Right atrium auricular region (tissue), 2 donors: ENCODE data around the gene RAD51B. TPM values are rescaled to one million over a fixed set of nuclear protein-coding genes. Genes with fewer than 3 reads are reported as not detected.

Experiments
- DNase-seq: peaks from one replicate; pipeline ENCODE4 v3.0.0-alpha.2; 2019; ENCODE audit warnings: low spot score
- H3K27ac ChIP-seq, 2 donors: fragments of 200-600 bp; sonication (generic); 1 replicate in 1 of 2; 2 replicates in 1 of 2; pipeline ENCODE4 v1.5.1; 2016 to 2019
- H3K27me3 ChIP-seq, 2 donors: fragments of 200-600 bp; sonication (generic); one replicate each; pipeline versions ENCODE4 v1.5.1 to v1.6.0; 2017 to 2019
- H3K36me3 ChIP-seq: fragments of 200-600 bp; sonication (generic); one replicate; pipeline ENCODE4 v1.5.1; 2016
- H3K4me1 ChIP-seq, 2 donors: fragments of 200-600 bp; sonication (generic); one replicate each; pipeline versions ENCODE4 v1.5.1 to v1.6.0; 2017 to 2019
- H3K4me3 ChIP-seq, 2 donors: fragments of 200-600 bp; sonication (generic); 1 replicate in 1 of 2; 2 replicates in 1 of 2; pipeline ENCODE4 v1.5.1; 2017 to 2019; ENCODE audit warnings: mild to moderate bottlenecking in 1 of 2, moderate library complexity in 1 of 2
- H3K9me3 ChIP-seq, 2 donors: fragments of 200-600 bp; sonication (generic); one replicate each; pipeline ENCODE4 v1.5.1; 2019
- total RNA-seq, 2 donors: library from RNA; depleted of rRNA; stranded (reverse); fragments of >200 nt; gene quantifications; one replicate each; pipeline ENCODE4 v1.1.0, GENCODE V29; 2016
- TF ChIP-seq, protein P1 (sequence below), 2 donors: fragments of 200-600 bp; sonication (generic); IDR thresholded peaks; one replicate each; pipeline ENCODE4 v1.5.1; 2019; ENCODE audit warnings: antibody characterized with exemption in 2 of 2

The RAD51B gene
- total RNA-seq, 2 donors from 2014 or later = 1.2 to 1.5 TPM

DNA sequence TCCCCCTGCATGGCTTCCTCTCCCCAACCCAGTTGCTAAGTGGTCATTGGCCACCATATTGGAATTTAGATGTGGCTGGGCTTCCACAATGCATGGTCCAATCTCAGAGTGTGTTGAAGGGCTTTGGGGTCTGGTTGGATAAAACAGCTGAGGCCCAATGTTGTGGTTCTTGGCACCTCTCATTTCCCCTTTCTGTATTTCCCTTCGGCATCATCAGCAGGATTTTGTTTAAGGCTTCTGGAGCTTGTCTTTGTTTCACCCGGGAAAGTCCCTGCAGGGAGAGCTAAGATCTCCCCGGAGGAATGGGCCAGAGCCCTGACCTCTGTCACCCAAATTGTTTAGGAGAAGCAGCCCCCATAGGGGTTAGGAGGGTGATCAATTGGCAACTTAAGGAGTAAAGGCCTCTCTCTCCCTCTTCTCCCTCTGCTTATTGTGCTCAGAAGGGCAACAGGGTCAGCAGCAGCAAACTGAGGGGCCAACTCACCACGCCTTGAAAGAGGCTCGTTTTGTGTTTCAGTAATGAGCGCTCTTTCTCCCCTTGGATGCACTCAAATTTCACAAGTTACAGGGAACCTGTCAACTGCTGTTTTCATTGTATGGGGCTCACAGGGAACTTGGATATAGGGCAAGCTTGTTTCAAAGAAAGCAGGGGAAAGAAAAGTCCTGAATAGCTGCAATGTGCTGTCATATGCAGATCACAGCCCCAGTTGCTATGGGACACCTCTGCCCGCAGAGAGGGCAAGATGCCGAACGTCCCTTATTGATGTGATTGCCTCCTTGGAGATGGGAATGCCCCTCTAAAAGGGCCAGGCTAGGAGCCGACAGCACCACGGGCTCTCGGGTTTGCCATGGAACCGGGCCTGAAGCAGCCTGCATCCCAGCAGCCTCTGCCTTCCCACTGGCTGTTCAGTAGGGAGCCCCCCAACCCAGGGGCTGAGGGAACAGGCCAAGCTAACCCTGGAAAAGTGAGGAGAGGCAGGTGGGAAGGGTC lies 749.6 kb downstream of the RAD51B start:
- DNase-seq = no peak
- peak overlapping the region in 1 of 2 donors; percentile 51 for H3K27ac ChIP-seq
- H3K36me3 ChIP-seq = no peaks in the 10 kb centered on the region
- TF ChIP-seq, protein P1, sequence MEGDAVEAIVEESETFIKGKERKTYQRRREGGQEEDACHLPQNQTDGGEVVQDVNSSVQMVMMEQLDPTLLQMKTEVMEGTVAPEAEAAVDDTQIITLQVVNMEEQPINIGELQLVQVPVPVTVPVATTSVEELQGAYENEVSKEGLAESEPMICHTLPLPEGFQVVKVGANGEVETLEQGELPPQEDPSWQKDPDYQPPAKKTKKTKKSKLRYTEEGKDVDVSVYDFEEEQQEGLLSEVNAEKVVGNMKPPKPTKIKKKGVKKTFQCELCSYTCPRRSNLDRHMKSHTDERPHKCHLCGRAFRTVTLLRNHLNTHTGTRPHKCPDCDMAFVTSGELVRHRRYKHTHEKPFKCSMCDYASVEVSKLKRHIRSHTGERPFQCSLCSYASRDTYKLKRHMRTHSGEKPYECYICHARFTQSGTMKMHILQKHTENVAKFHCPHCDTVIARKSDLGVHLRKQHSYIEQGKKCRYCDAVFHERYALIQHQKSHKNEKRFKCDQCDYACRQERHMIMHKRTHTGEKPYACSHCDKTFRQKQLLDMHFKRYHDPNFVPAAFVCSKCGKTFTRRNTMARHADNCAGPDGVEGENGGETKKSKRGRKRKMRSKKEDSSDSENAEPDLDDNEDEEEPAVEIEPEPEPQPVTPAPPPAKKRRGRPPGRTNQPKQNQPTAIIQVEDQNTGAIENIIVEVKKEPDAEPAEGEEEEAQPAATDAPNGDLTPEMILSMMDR (IDR thresholded peaks at IDR 0.05) = no peak
- no peaks in the 10 kb centered on the region for H3K27me3 ChIP-seq
- peaks cover 0 to 39% of the 10 kb centered on the region in 2 donors for H3K4me1 ChIP-seq
- no peak overlapping the region for H3K4me3 ChIP-seq
- H3K9me3 ChIP-seq = no peaks in the 10 kb centered on the region

DNA sequence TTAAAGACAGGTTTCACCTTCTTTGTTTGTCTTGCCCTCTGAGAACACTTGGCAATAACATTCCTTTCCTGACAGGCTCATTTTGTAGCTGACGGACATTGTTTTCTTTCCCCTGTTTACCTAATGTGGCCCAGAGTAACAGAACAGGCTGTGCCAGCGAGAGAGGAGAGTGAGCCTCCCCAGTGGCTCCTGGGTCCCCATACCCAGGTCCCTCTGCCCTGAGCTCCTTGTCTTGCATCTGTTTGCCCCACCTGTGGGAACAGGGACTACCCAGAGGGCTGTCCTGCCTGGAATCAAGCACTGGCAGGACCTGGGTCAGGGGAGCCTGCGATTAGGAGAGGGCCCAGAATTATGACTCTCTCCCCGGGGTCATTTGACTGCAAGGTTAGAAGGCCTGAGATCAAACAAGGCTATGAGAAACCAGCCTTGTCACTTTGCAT lies 750.4 kb downstream of the RAD51B start:
- Histone ChIP-seq H3K4me3 (no peak overlapping the region), H3K27ac (peak overlapping the region in 1 of 2 donors; percentile 51), H3K27me3 (no peaks in the 10 kb centered on the region), H3K36me3 (no peaks in the 10 kb centered on the region), H3K9me3 (no peaks in the 10 kb centered on the region), H3K4me1 (peaks cover 0 to 41% of the 10 kb centered on the region in 2 donors)
- DNase-seq = no peak
- TF ChIP-seq, protein P1 (IDR thresholded peaks at IDR 0.05) = no peak

DNA sequence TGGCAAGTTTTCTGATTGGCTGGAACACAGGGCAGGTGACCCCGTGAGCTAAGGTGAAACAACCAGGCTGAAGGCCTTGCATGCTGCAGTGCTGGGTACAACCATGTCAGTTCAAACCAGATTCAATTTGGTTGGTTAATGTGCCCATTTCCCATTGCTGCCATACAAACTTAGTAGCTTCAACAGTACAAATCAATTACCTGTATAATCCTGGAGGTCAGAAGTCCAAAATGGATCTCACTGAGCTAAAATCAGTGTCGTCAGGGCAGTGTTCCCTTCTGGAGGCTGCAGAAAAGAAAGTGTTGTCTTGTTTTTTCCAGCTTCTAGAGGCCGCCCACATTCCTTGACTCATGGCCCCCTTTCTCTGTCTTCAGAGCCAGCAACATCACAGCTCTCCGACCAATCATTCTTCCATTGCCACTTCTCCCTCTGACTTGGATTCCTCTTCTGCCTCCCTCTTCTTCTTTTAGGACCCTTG lies 751.6 kb downstream of the RAD51B start:
- Histone ChIP-seq H3K4me3 (no peak overlapping the region), H3K27me3 (no peaks in the 10 kb centered on the region), H3K27ac (no peak overlapping the region), H3K36me3 (no peaks in the 10 kb centered on the region), H3K9me3 (no peaks in the 10 kb centered on the region), H3K4me1 (peaks cover 0 to 37% of the 10 kb centered on the region in 2 donors)
- DNase-seq = no peak
- TF ChIP-seq, protein P1 (IDR thresholded peaks at IDR 0.05) = no peak

DNA sequence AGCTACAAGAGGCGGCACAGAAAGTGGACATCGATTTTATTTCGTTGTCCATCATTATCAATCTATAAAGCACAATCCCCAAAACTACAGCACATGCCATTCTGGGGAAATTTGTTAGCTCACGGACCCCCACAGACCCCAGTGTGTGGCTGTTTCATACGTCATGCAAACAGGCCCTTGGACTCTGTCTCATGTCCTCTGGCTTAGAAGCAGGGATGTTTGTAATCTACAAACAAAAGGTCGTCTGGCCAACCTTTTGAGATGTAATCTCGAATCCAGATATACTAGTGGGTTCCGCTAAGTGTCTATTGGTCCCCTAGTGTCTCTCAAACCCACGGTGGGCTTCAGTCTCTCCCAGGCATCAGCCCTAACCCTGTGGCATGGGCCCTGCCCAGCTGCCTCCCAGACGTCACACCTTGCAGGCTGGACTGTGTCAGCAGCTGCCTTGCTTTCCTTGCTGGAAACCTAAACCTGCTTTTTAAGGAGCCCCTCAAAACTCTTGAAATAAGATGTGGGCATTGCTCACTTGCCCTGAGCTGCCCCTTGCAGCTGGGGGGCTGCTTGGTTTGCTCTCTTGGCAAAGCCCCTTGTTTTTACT lies 752.4 kb downstream of the RAD51B start:
- H3K27ac ChIP-seq = no peak overlapping the region
- H3K36me3 ChIP-seq = no peaks in the 10 kb centered on the region
- H3K9me3 ChIP-seq = no peaks in the 10 kb centered on the region
- DNase-seq = no peak
- TF ChIP-seq, protein P1 (IDR thresholded peaks at IDR 0.05) = no peak
- no peaks in the 10 kb centered on the region for H3K27me3 ChIP-seq
- H3K4me3 ChIP-seq = no peak overlapping the region
- peaks cover 0 to 41% of the 10 kb centered on the region in 2 donors for H3K4me1 ChIP-seq

DNA sequence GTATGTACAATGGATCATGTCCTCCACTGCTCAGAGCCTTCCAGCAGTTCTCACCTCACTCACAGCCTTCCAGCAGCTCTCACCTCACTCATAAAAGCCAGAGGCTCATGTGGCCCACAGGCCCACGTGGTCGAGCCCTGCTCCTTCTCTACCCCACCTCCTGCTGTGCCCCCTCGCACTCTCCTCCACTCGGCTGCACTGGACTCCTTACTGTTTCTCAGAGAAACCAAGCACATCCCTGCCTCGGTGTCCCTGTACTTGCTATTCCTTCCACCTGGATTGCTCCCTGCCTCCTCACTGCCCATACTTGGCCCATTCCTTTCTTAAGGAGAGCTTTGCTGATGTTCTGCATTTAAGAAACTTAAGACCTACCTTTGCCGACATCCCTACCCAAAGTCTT lies 753.5 kb downstream of the RAD51B start:
- Histone ChIP-seq H3K27me3 (no peaks in the 10 kb centered on the region), H3K4me3 (no peak overlapping the region), H3K4me1 (peaks cover 0 to 52% of the 10 kb centered on the region in 2 donors), H3K9me3 (no peaks in the 10 kb centered on the region), H3K36me3 (no peaks in the 10 kb centered on the region), H3K27ac (no peak overlapping the region)
- TF ChIP-seq, protein P1 (IDR thresholded peaks at IDR 0.05) = no peak
- no peak for DNase-seq
